Measurements from ENCODE around the gene C1QL1.

Gene C1QL1

GRCh38 chr17:45009676-45010467, 41.8 kb upstream of the C1QL1 start:
- peaks cover 2% of the 10 kb centered on the region for H3K4me1 ChIP-seq (ENCODE audit: control insufficient read depth, low read depth, low read length)
- no peaks in the 10 kb centered on the region for H3K27me3 ChIP-seq (ENCODE audit: insufficient read depth, low read length, poor library complexity)
- H3K36me3 ChIP-seq (ENCODE audit: control insufficient read depth, insufficient read depth, low read length), result no peaks in the 10 kb centered on the region
- H3K18ac ChIP-seq (ENCODE audit: low read length), result no peak overlapping the region
- no peak overlapping the region for H4K5ac ChIP-seq (ENCODE audit: low read length)
- H3K27ac ChIP-seq (ENCODE audit: low read depth, low read length), result no peak overlapping the region
- no peak overlapping the region for H3K4me2 ChIP-seq (ENCODE audit: low read length)
- H2BK5ac ChIP-seq (ENCODE audit: low read length), result no peak overlapping the region
- H2BK120ac ChIP-seq (ENCODE audit: low read depth, low read length), result no peak overlapping the region
- no peak overlapping the region for H3K56ac ChIP-seq (ENCODE audit: low read length)
- H2BK15ac ChIP-seq (replicated peaks; ENCODE audit: low read depth), result no peak overlapping the region
- H3K23ac ChIP-seq (ENCODE audit: low read length), result no peak overlapping the region
- H4K8ac ChIP-seq (ENCODE audit: low read depth, low read length), result no peak overlapping the region
- DNase-seq, result no peak
- H3K79me2 ChIP-seq (ENCODE audit: control insufficient read depth, insufficient read depth, low read length), result no peaks in the 10 kb centered on the region
- no peak overlapping the region for H3K4ac ChIP-seq (ENCODE audit: low read depth, low read length)
- WGBS (ENCODE audit: extremely low coverage, insufficient coverage, low lambda C conversion rate), result no CpG with 5 or more reads among the region's 13 CpGs
- no peaks in the 10 kb centered on the region for H3K79me1 ChIP-seq (ENCODE audit: low read length)
- H3K4me3 ChIP-seq (ENCODE audit: low read length), result no peak overlapping the region
- no peak overlapping the region for H2AK5ac ChIP-seq (ENCODE audit: low read length)
- no peak overlapping the region for H3K9ac ChIP-seq (ENCODE audit: low read length)

GRCh38 chr17:45008216-45008615, 40.1 kb upstream of the C1QL1 start:
- Histone ChIP-seq H4K5ac (ENCODE audit: low read length) (no peak overlapping the region), H3K4me1 (ENCODE audit: control insufficient read depth, low read depth, low read length) (peaks cover 8% of the 10 kb centered on the region), H3K36me3 (ENCODE audit: control insufficient read depth, insufficient read depth, low read length) (no peaks in the 10 kb centered on the region), H3K4ac (ENCODE audit: low read depth, low read length) (no peak overlapping the region), H3K79me2 (ENCODE audit: control insufficient read depth, insufficient read depth, low read length) (no peaks in the 10 kb centered on the region), H3K79me1 (ENCODE audit: low read length) (no peaks in the 10 kb centered on the region), H3K56ac (ENCODE audit: low read length) (no peak overlapping the region), H3K9ac (ENCODE audit: low read length) (no peak overlapping the region), H3K18ac (ENCODE audit: low read length) (no peak overlapping the region), H2BK15ac (replicated peaks; ENCODE audit: low read depth) (no peak overlapping the region), H3K27ac (ENCODE audit: low read depth, low read length) (no peak overlapping the region), H2BK5ac (ENCODE audit: low read length) (no peak overlapping the region), H2BK120ac (ENCODE audit: low read depth, low read length) (no peak overlapping the region), H3K27me3 (ENCODE audit: insufficient read depth, low read length, poor library complexity) (no peaks in the 10 kb centered on the region), H3K4me3 (ENCODE audit: low read length) (no peak overlapping the region), H3K4me2 (ENCODE audit: low read length) (no peak overlapping the region), H3K23ac (ENCODE audit: low read length) (no peak overlapping the region), H2AK5ac (ENCODE audit: low read length) (no peak overlapping the region), H4K8ac (ENCODE audit: low read depth, low read length) (no peak overlapping the region)
- DNase-seq, result no peak
- no CpG with 5 or more reads among the region's 10 CpGs for WGBS (ENCODE audit: extremely low coverage, insufficient coverage, low lambda C conversion rate)

- peak; percentile 33 for DNase-seq
- H3K18ac ChIP-seq (ENCODE audit: low read length), result peak overlapping the region; percentile 6
- no peaks in the 10 kb centered on the region for H3K27me3 ChIP-seq (ENCODE audit: insufficient read depth, low read length, poor library complexity)
- H3K4me3 ChIP-seq (ENCODE audit: low read length), result no peak overlapping the region
- no peak overlapping the region for H4K5ac ChIP-seq (ENCODE audit: low read length)
- H3K4me2 ChIP-seq (ENCODE audit: low read length), result no peak overlapping the region
- H2BK120ac ChIP-seq (ENCODE audit: low read depth, low read length), result no peak overlapping the region
- no peak overlapping the region for H2BK15ac ChIP-seq (replicated peaks; ENCODE audit: low read depth)
- H3K9ac ChIP-seq (ENCODE audit: low read length), result no peak overlapping the region
- peak overlapping the region; percentile 64 for H3K56ac ChIP-seq (ENCODE audit: low read length)
- H3K23ac ChIP-seq (ENCODE audit: low read length), result no peak overlapping the region
- H3K4me1 ChIP-seq (ENCODE audit: control insufficient read depth, low read depth, low read length), result peaks cover 8% of the 10 kb centered on the region
- H4K8ac ChIP-seq (ENCODE audit: low read depth, low read length), result no peak overlapping the region
- no peaks in the 10 kb centered on the region for H3K79me2 ChIP-seq (ENCODE audit: control insufficient read depth, insufficient read depth, low read length)
- no peaks in the 10 kb centered on the region for H3K79me1 ChIP-seq (ENCODE audit: low read length)
- H2AK5ac ChIP-seq (ENCODE audit: low read length), result no peak overlapping the region
- H2BK5ac ChIP-seq (ENCODE audit: low read length), result no peak overlapping the region
- no peaks in the 10 kb centered on the region for H3K36me3 ChIP-seq (ENCODE audit: control insufficient read depth, insufficient read depth, low read length)
- no peak overlapping the region for H3K27ac ChIP-seq (ENCODE audit: low read depth, low read length)
- WGBS (ENCODE audit: extremely low coverage, insufficient coverage, low lambda C conversion rate), result no CpG with 5 or more reads among the region's 10 CpGs
- no peak overlapping the region for H3K4ac ChIP-seq (ENCODE audit: low read depth, low read length)
Measured at GRCh38 chr17:45006927-45007461, 38.9 kb upstream of the C1QL1 start.

GRCh38 chr17:45005700-45006099, 37.6 kb upstream of the C1QL1 start:
- H3K27me3 ChIP-seq (ENCODE audit: insufficient read depth, low read length, poor library complexity), result no peaks in the 10 kb centered on the region
- H3K23ac ChIP-seq (ENCODE audit: low read length), result no peak overlapping the region
- H3K18ac ChIP-seq (ENCODE audit: low read length), result no peak overlapping the region
- WGBS (ENCODE audit: extremely low coverage, insufficient coverage, low lambda C conversion rate), result no CpG with 5 or more reads among the region's 2 CpGs
- no peak overlapping the region for H3K4ac ChIP-seq (ENCODE audit: low read depth, low read length)
- H3K36me3 ChIP-seq (ENCODE audit: control insufficient read depth, insufficient read depth, low read length), result no peaks in the 10 kb centered on the region
- H2AK5ac ChIP-seq (ENCODE audit: low read length), result no peak overlapping the region
- no peak overlapping the region for H2BK5ac ChIP-seq (ENCODE audit: low read length)
- H3K79me1 ChIP-seq (ENCODE audit: low read length), result no peaks in the 10 kb centered on the region
- H2BK15ac ChIP-seq (replicated peaks; ENCODE audit: low read depth), result no peak overlapping the region
- no peak overlapping the region for H3K4me3 ChIP-seq (ENCODE audit: low read length)
- H3K56ac ChIP-seq (ENCODE audit: low read length), result no peak overlapping the region
- no peaks in the 10 kb centered on the region for H3K79me2 ChIP-seq (ENCODE audit: control insufficient read depth, insufficient read depth, low read length)
- DNase-seq, result no peak
- no peak overlapping the region for H2BK120ac ChIP-seq (ENCODE audit: low read depth, low read length)
- H4K8ac ChIP-seq (ENCODE audit: low read depth, low read length), result no peak overlapping the region
- H4K5ac ChIP-seq (ENCODE audit: low read length), result no peak overlapping the region
- no peak overlapping the region for H3K9ac ChIP-seq (ENCODE audit: low read length)
- no peak overlapping the region for H3K27ac ChIP-seq (ENCODE audit: low read depth, low read length)
- no peak overlapping the region for H3K4me2 ChIP-seq (ENCODE audit: low read length)
- peaks cover 8% of the 10 kb centered on the region for H3K4me1 ChIP-seq (ENCODE audit: control insufficient read depth, low read depth, low read length)

GRCh38 chr17:45004388-45004787, 36.3 kb upstream of the C1QL1 start:
- Histone ChIP-seq H3K27ac (ENCODE audit: low read depth, low read length) (no peak overlapping the region), H3K4me3 (ENCODE audit: low read length) (no peak overlapping the region), H3K79me1 (ENCODE audit: low read length) (no peaks in the 10 kb centered on the region), H3K79me2 (ENCODE audit: control insufficient read depth, insufficient read depth, low read length) (no peaks in the 10 kb centered on the region), H3K18ac (ENCODE audit: low read length) (no peak overlapping the region), H4K8ac (ENCODE audit: low read depth, low read length) (no peak overlapping the region), H3K27me3 (ENCODE audit: insufficient read depth, low read length, poor library complexity) (no peaks in the 10 kb centered on the region), H3K4me2 (ENCODE audit: low read length) (no peak overlapping the region), H2BK5ac (ENCODE audit: low read length) (peak overlapping the region; percentile 28), H3K23ac (ENCODE audit: low read length) (no peak overlapping the region), H2BK120ac (ENCODE audit: low read depth, low read length) (no peak overlapping the region), H4K5ac (ENCODE audit: low read length) (no peak overlapping the region), H3K4ac (ENCODE audit: low read depth, low read length) (no peak overlapping the region), H2BK15ac (replicated peaks; ENCODE audit: low read depth) (no peak overlapping the region), H3K56ac (ENCODE audit: low read length) (peak overlapping the region; percentile 60), H3K4me1 (ENCODE audit: control insufficient read depth, low read depth, low read length) (peaks cover 8% of the 10 kb centered on the region), H2AK5ac (ENCODE audit: low read length) (no peak overlapping the region), H3K36me3 (ENCODE audit: control insufficient read depth, insufficient read depth, low read length) (no peaks in the 10 kb centered on the region), H3K9ac (ENCODE audit: low read length) (peak overlapping the region; percentile 17)
- no peak for DNase-seq
- no CpG with 5 or more reads among the region's 3 CpGs for WGBS (ENCODE audit: extremely low coverage, insufficient coverage, low lambda C conversion rate)

Data from mesendoderm (in vitro differentiated cells).